ENCODE measurements around the gene C2orf81.
"Not testable (repeated sequence)": the region's sequence is repeated elsewhere in the genome, so short reads cannot be mapped to it uniquely, and the experiment has no call there.

Gene C2orf81

DNA sequence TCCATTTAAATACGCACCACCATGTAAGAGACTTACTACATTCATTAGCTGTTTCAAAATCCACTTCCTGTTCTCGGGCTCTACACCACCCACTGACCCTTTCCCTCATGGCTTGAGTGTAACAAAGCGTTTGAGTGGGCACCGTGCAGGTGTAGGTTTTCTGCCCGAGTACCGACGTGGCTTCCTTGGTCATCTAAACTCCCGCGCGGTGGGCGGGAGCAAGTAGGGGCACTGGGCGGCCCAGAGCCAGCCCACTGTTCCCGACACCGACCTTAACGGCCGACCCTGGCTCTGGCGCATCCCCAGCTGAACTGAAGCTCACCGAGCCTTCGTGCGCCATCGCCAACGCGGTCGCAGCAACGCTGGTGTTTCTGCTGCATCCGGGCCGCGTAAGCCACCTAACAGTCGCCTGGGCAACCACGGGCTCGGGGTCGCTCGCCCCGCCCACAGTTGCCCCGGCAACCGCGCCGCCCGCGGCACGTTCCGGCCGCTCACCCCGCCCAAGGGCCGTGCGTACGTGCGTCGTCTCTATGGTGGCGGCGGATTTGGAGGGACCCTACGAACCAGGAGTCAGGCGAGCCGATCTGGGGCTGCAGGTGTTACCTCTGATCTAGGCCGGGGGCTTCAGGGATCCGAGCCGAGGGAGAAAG, at the start of gene C2orf81, which contains the start of gene WDR54:
C2orf81 (minus strand) TSS at position 399 of the 650 bp plus-strand sequence; CDS start at position 340, 59 bp downstream.
WDR54 (plus strand) TSS at position 510 of the 650 bp plus-strand sequence. CDS start 424 bp downstream, outside the sequence.
- DNase-seq = peak; percentile 94

DNA sequence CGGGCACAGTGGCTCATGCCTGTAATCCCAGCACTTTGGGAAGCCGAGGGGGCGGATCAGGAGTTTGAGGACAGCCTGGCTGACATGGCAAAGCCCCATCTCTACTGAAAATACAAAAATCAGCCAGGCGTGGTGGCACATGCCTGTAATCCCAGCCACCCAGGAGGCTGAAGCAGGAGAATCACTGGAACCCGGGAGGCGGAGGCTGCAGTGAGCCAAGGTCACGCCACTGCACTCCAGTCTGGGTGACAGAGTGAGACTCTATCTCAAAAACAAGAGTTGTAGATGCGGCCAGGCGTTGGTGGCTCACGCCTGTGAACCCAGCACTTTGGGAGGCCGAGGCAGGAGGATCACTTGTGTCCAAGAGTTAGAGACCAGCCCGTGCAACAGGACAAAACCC, 49.3 kb upstream of the C2orf81 start:
- DNase-seq = not testable (repeated sequence)

DNA sequence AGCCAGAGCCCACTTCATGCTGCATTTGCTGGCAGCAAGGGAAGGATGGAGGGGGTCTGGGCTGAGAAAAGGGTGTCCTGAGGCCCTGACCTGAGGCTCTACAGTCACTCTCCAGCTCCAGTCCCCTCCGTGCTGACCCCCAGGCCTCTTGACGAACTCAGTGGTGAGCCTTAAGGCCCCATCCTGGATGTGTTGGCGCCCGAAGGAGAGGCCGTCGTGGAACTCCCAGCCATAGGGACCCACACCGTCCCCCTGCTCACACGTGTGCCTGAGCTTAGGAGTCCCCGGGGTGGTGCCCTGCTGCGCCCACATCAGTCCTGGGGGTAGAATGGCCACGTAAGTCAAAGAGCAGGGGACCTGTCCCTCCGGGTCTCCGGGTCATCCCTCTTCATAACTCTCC, 43.0 kb upstream of the C2orf81 start:
- no peak for DNase-seq

DNA sequence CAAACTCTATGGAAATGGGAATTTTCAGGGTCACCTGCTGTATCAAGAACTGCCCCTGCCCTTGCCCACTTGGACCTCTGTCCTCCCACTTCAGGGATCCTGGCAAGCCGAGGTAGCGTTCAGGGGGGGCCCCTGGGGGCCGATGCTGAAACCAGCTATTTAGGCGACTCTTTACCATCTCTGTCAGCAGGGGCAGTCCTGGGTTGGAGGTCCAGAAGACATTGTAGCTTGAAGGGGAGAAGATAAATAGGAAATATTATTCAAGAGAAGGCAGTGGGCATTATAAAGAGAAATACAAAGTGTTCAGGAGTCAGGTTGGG, 41.3 kb upstream of the C2orf81 start:
- DNase-seq = no peak

DNA sequence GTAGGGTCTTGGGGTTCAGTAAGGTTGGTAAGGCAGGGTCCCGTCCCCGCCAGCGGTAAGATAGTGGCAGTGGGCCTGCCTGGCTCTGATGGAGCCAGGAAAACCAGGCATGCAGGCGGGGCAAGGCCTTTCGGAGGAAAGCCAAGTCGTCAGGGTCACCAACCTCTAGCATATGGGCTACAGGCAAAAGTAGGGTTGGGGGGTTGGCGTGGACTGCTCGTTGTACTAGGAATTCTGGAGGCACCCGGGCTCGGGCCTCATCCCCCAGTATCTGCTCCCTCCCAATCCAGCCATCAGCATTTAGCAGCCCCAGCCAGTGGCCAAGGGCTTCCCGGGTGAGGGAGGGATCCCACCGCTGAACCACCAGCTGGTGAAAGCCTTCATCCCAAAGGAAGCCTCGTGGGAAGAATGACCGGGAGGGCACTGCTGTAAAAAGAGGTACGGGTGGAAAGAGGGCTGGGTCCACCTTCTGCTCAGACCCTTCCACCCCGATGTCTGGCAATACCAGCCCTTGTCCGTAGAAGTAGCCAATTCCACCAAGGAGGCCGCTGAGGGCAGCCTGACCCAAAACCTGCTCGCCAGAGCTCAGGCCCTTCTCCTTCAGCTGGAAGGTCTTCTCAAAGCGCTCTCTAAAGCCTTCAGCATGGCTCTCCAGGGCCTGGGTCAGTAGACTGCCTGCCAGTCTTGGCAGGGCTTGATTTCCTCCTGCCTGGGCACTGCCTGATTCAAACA, 40.8 kb upstream of the C2orf81 start:
- no peak for DNase-seq

DNA sequence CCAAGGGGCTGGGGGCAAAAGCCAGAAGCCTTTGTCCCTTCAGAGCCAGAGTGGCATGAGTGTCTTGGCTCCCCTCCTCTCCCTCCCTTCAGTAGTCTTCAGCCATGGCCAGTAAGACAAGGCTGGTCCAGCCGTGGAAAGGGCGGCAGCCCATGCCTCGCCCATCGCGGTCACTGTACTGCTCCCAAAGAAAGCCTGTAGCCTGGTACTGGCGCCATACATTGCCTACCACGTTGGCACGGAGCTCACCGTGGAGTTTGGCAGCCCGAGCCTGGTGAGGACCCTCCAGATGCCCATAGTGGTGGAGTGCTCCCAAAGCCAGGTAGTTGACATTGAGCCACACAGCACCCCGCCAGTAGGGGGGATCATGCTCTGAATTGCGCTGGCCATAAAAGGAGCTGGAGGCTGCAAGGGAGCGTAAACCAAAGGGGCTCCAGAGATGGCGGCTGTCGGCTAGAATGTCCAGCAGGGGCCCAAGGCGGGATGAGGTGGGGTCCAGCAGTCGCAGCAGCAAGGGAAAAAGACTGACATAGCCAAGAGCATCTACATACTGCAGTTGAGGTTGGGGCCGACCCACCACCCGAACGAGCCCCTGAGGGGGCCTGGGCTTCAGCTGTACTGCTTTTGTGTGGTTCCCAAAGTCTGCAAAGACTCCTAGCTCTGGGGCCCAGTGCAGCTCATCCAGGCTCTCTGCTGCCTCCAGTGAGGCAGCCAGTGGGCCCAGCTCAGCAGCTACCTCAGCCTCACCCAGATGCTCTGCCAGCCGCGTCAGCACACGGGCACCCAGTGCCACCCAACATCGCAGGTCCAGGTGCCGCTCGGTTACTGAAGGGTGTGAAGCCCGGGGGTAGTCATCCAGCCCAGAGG, 40.0 kb upstream of the C2orf81 start:
- DNase-seq = no peak

DNA sequence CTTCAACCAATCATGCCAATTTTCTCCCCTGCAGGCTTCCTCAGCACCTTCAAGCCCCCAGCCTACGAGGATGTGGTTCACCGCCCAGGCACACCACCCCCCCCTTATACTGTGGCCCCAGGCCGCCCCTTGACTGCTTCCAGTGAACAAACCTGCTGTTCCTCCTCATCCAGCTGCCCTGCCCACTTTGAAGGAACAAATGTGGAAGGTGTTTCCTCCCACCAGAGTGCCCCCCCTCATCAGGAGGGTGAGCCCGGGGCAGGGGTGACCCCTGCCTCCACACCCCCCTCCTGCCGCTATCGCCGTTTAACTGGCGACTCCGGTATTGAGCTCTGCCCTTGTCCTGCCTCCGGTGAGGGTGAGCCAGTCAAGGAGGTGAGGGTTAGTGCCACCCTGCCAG, 38.8 kb upstream of the C2orf81 start:
- not testable (repeated sequence) for DNase-seq

DNA sequence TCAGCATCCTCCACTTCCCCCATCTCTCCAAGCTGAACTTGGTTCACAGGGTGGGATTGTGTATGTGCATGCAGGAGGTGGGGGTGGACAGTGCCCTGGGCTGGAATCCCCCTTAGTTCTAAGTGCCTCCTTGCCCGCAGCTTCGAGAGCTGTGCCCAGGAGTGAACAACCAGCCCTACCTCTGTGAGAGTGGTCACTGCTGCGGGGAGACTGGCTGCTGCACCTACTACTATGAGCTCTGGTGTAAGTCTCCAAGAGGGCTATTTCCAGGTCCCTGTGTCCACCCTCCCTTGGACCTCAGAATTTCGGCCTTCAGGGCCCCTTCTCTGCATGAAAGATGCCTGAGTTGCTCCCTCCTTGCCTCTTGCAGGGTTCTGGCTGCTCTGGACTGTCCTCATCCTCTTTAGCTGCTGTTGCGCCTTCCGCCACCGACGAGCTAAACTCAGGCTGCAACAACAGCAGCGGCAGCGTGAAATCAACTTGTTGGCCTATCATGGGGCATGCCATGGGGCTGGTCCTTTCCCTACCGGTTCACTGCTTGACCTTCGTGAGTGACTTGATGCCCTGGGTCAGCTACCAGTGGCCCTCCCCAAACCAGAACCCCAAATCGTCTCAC, 38.2 kb upstream of the C2orf81 start:
- DNase-seq = not testable (repeated sequence)

DNA sequence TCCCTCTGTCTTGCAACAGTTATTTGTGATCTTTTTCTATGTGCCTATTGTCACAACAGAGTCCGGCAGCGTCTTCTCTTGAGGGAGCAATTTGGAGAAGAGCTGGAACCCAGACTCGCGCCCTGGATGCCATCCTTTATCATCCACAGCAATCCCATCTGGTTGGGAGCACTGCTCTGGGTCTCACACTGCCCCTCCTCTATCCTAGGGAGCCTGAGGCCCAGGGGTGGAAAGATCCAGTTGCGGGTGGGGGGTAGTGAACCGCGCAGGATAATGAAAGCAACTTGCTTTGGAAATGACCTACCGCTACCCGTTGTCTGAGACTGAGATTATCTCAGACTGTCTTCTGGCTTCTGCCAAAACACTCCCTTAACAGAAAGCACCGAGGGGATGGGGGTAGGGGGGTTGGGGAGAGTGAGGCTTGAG, 37.5 kb upstream of the C2orf81 start:
- DNase-seq = no peak

DNA sequence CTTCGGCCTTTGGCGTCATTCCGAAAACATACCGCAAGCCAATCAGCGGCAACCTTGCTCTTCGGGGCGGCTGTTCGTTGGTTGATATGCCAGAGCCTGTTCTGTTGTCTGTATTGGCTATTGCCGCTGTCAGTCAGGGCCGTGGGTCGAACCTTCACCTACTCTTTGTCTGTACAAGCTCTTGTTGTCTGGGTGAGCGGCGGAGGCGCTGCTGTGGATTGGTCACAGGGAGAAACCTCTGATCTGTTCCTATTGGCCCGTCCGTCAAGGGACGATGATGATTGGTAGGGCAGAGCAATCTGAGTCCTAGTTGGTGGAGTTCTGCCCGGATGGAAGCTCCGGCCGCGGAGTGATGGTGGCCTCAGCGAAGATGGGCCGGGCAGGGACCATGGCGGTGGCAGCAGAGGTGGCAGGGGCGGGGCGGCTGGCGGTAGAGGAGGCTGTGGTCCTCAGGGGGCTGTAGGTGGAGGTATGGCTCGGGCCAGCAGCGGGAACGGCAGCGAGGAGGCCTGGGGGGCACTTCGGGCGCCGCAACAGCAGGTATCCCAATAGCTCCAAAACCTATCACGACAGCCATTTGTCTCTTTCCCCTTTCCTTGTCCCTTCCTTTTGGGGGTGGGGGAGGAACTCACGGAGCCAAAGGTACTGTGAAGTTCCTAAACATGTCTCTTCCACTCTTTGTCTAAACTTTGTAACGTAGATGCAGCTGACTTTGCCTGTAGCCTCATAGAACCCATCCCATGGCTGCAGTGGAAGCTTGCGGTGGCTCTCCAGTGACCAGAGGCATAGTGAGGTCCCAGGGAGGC, 36.9 kb upstream of the C2orf81 start, which contains the start of gene WBP1:
WBP1 (plus strand) TSS at position 307 of the 806 bp plus-strand sequence; CDS start at position 472, 165 bp downstream.
- DNase-seq = peak; percentile 95

DNA sequence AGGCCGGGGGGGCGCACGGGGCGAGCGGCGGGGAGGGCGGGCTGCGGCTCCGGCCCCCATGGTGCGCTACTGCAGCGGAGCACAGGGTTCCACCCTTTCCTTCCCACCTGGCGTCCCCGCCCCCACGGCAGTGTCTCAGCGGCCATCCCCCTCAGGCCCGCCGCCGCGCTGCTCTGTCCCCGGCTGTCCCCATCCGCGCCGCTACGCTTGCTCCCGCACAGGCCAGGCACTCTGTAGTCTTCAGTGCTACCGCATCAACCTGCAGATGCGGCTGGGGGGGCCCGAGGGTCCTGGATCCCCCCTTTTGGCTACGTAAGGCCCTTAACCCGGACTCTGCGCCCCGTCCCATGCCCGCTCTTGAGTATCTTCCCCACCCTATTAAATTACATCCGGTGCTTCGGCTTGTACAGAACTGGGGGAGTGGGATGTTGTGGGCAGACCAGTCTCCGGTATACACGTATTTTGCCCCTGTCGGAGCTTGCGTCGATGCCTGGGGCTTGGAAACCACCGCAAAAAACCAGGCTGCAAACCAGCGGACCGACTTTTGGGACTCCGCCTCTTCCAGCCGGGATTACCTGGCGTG, 36.2 kb upstream of the C2orf81 start:
- DNase-seq = peak; percentile 87

DNA sequence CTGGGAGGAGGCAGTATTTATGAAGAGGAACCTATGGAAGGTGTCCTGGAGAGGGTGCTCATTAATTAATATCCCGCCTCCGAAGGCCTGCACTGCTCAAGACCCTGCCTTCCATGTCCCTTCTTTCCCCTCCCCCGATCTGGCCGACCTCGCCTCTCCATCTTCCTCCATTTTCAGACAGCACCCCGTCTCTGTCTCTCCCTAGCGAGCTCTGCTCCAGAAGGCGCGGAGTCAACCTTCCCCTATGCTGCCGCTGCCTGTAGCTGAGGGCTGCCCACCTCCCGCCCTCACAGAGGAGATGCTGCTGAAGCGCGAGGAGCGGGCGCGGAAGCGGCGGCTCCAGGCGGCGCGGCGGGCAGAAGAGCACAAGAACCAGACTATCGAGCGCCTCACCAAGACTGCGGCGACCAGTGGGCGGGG, 35.7 kb upstream of the C2orf81 start:
- no peak for DNase-seq

DNA sequence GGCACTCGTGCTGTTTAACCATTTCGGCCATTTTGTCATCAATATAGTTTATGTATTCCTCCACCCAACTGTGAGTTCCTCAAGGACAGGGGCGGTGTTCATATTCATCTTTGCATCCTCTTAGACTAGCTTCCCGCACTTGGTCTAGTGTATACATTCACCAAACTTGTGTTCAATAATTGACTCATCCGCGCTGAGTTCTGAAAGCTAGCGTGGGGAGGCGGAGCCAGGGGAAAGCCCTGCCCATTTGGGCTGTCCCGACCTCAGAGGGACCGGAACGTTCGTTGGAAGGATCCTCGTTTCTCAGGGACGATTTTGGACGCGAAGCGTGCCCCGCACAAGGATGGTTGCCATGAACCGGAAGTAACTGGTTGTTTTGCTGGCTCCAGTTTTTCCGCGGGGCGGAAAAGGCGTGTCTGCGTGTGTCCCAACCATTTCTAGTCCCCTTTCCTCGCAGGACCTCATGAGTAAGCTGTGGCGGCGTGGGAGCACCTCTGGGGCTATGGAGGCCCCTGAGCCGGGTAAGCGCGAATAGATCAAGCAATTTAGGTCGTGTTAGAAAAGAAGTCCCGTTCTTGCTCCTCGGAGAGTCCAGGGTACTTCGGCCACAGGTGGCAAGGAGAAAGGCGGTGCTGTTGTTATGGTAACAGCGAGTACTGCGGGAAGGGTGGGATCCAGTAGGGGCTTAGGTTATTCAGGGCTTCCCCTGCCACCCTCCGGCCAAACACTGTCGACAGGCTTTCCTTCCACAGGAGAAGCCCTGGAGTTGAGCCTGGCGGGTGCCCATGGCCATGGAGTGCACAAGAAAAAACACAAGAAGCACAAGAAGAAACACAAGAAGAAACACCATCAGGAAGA, 33.5 kb upstream of the C2orf81 start, which contains the start of gene INO80B:
INO80B (plus strand) TSS at position 434 of the 858 bp plus-strand sequence; CDS start at position 464, 30 bp downstream.
- DNase-seq = peak; percentile 99

DNA sequence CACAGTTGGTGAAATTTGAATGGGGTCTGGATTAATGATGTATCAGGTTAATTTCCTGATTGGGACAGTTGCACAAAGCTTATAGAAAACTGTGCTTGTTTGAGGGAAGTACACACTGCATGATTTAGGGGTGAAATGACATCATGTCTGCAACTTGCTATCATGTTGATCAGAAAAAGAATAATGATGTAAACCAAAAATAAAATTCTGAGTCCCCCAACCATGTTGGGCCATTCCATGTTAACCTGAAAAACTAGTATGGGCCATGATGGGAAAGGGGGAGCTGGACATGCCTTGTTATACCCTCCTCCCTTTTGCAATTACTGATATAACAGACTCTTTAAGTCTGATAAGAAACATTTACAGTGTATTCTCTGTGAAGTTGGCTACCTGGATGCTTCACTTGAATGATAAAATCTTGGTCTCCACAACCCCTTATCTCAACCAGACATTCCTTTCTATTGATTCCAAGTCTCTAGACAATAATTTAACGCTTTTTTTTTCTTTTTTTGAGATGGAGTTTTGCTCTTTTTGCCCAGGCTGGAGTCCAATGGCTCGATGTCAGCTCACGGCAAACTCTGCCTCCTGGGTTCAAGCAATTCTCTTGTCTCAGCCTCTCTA, 29.3 kb upstream of the C2orf81 start:
- no peak for DNase-seq

DNA sequence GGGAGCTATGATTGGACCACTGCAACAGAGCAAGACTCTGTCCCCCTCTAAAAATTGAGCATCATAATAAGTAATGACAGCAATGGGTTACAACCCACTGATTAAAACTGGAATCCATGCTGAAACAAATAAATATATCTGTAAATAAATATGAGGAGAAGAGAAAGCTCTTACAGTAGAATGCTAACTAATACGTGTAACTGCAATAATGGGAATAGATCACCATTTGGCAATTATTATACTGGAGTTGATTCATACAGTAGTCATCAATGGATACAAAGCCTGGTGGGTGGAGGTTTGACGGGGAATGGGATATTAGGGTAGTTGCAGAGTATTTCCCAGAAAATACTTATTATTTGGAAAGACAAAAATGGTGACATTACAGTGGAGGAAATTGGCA, 27.4 kb upstream of the C2orf81 start:
- DNase-seq = no peak

DNA sequence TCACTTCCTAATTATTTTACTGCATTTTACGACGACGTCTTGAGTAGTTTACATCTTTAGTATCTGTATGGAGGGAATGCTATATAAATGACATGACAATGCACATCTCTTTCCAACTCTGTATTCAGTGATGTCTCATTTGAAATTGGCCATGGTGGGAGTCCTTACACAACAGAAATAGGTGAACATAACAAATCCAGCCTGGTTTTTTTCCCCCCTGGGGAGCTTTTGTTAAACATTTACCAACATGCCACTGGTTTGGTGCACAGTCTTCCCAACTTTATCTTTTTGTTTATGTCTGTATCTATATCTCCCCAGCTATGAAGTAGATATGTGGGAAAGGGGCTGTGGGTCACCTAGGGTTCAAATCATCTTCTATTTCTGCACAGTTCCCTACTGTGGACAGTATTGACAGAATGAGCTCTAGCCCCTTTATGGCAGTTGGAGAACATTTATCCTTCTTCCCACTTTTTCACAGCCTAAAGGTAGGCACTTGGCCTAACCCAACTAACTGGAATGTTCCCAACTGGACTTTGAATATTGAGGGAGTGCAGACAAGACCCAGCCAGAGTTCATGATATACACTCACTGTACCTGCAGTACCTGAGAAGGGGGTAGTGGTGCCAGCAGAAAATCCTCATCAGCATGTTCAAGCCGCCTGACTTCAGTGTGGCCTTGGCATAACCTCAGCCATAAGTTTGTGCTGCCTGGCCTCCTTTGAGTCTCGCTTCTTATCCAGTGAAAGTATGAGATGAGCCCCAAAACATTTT, 26.0 kb upstream of the C2orf81 start:
- no peak for DNase-seq

DNA sequence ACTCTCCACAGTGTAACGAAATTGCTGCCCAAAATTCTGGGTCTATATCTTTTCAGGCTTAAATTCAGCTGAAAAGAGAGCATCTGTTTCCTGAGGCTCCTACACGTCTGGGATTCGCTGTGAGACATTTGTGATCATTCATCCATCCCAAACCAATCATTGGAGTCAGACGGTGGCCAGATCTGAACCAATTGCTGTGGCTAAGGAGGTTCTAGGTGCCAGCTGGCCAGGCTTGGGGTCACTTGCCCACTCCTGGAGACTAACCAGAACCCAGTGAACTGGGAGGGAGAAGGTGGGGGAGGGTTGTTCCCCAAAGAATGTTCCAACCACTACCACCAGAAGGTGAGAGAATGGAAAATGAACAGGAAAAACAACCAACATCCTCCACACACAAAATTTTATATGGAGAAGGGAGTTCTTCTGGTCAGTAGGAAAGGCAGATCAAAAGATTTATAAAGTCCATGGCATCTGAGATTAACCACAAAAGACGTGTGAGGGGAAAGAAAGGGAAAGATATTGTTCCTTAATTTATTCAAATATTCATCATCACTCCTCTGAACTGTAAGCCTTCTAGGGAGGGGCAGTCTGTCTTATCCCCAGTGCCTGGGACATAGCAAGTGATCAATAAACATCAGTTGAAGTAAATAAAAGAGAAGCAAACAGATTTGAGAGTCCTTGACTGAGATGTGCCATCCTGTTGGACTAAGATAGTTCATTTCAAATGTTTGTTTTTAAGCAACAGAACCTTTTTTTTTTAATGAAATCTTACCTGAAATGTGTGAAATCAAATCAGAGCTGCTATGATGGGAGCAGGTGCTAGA, 23.3 kb upstream of the C2orf81 start:
- DNase-seq = no peak
